SK-N-SH (cell line): ENCODE measurements around the gene VAV1. TPM values are rescaled to one million over a fixed set of nuclear protein-coding genes. Genes with fewer than 3 reads are reported as not detected.

ENCODE experiments used
- CTCF ChIA-PET: fragments of 300-600, 350-600 bp; formaldehyde crosslinking; extraction: SDS; loops from one replicate; lab custom pipeline; 2021; lab: Yijun Ruan, JAX
- POLR2A ChIA-PET: fragments of 350-600 bp; sonication (Branson Sonifier 250); formaldehyde crosslinking; extraction: SDS; loops from one replicate; lab custom pipeline; 2020; ENCODE audit warnings: antibody characterized with exemption, inconsistent platforms; lab: Yijun Ruan, JAX
- DNase-seq: peaks from one replicate; pipeline ENCODE4 v3.0.0; 2012
- H2AFZ ChIP-seq: fragments of 200-600 bp; sonication (generic); 2 replicates; pipeline ENCODE4 v1.8.1; 2016; ENCODE audit warnings: antibody characterized with exemption, mild to moderate bottlenecking, low read depth
- H3F3A ChIP-seq: fragments of 200-600 bp; sonication (generic); replicated peaks from 2 replicates; pipeline ENCODE3; 2016; ENCODE audit warnings: antibody characterized with exemption, mild to moderate bottlenecking; ENCODE audit not compliant: insufficient read depth
- H3K27ac ChIP-seq, 2 experiments: fragments of 200-500 bp in 1 of 2; fragments of 200-600 bp in 1 of 2; sonication (Bioruptor generic) in 1 of 2; sonication (generic), shearing (Covaris generic) in 1 of 2; 2 replicates each; pipeline versions ENCODE4 v1.5.1 to v1.6.1; 2014 to 2016; ENCODE audit warnings: low read depth in 2 of 2, inconsistent platforms in 1 of 2, low read length in 1 of 2, mild to moderate bottlenecking in 1 of 2, mixed read lengths in 1 of 2
- H3K27me3 ChIP-seq: fragments of 200-600 bp; sonication (generic), shearing (Covaris generic); 2 replicates; pipeline ENCODE4 v1.6.1; 2016; ENCODE audit warnings: mixed run types; ENCODE audit not compliant: insufficient read depth
- H3K36me3 ChIP-seq, 2 experiments: fragments of 200-500 bp in 1 of 2; fragments of 200-600 bp in 1 of 2; sonication (Bioruptor generic) in 1 of 2; sonication (generic) in 1 of 2; replicated peaks in 1 of 2; 2 replicates each; pipeline versions ENCODE3 to v1.5.1; 2014 to 2016; ENCODE audit warnings: low read length in 1 of 2, mild to moderate bottlenecking in 1 of 2; ENCODE audit not compliant: insufficient read depth in 2 of 2, control insufficient read depth in 1 of 2
- H3K4me1 ChIP-seq, 2 experiments: fragments of 200-500 bp in 1 of 2; fragments of 200-600 bp in 1 of 2; sonication (Bioruptor generic) in 1 of 2; sonication (generic), shearing (Covaris generic) in 1 of 2; 2 replicates each; pipeline versions ENCODE4 v1.5.1 to v1.6.1; 2014 to 2016; ENCODE audit warnings: low read depth in 1 of 2, low read length in 1 of 2, mixed run types in 1 of 2; ENCODE audit not compliant: insufficient read depth in 2 of 2, control insufficient read depth in 1 of 2
- H3K4me2 ChIP-seq: fragments of 200-600 bp; sonication (generic), shearing (Covaris generic); 2 replicates; pipeline ENCODE4 v1.6.1; 2017; ENCODE audit warnings: mixed run types
- H3K4me3 ChIP-seq, 2 experiments: fragments of 200-500 bp in 1 of 2; fragments of 200-600 bp in 1 of 2; sonication (Bioruptor generic) in 1 of 2; sonication (generic), shearing (Covaris generic) in 1 of 2; 2 replicates each; pipeline versions ENCODE4 v1.5.1 to v1.8.1; 2014 to 2016; ENCODE audit warnings: low read depth in 2 of 2, inconsistent platforms in 1 of 2, low read length in 1 of 2, mild to moderate bottlenecking in 1 of 2, mixed read lengths in 1 of 2, moderate library complexity in 1 of 2
- H3K79me2 ChIP-seq: fragments of 200-600 bp; sonication (generic); 2 replicates; pipeline ENCODE4 v1.8.1; 2017; ENCODE audit warnings: mild to moderate bottlenecking; ENCODE audit not compliant: insufficient read depth
- H3K9ac ChIP-seq: fragments of 200-600 bp; sonication (generic); 2 replicates; pipeline ENCODE4 v1.6.1; 2017; ENCODE audit warnings: mixed run types
- H3K9me2 ChIP-seq: fragments of 200-600 bp; sonication (generic); 2 replicates; pipeline ENCODE4 v1.6.1; 2017; ENCODE audit warnings: mixed run types
- H3K9me3 ChIP-seq: fragments of 200-600 bp; sonication (generic); 2 replicates; pipeline ENCODE4 v1.6.1; 2017; ENCODE audit warnings: mixed run types, mild to moderate bottlenecking, moderate library complexity
- H4K20me1 ChIP-seq: fragments of 200-600 bp; sonication (generic); 2 replicates; pipeline ENCODE4 v1.6.1; 2017; ENCODE audit warnings: mild to moderate bottlenecking, mixed run types; ENCODE audit not compliant: insufficient read depth
- EP300 ChIP-seq, 2 experiments: IDR thresholded peaks; 2 replicates each; pipeline versions ENCODE4 v1.4.0 to v1.6.1; 2012; ENCODE audit warnings: borderline replicate concordance in 1 of 2, low read depth in 1 of 2, low read length in 1 of 2
- EZH2phosphoT487 ChIP-seq: fragments of 200-600 bp; sonication (generic); IDR thresholded peaks from 2 replicates; pipeline ENCODE4 v1.6.1; 2017; ENCODE audit warnings: low read depth, mixed run types, mild to moderate bottlenecking, antibody characterized with exemption, moderate library complexity, borderline replicate concordance
- FOSL2 ChIP-seq: IDR thresholded peaks from 2 replicates; pipeline ENCODE4 v1.4.0; 2012; ENCODE audit warnings: low read depth, mild to moderate bottlenecking, moderate library complexity, borderline replicate concordance
- IRF3 ChIP-seq: fragments of 150-350 bp; IDR thresholded peaks from 2 replicates; pipeline ENCODE4 v1.6.1; 2016; ENCODE audit warnings: mild to moderate bottlenecking, low read depth, low read length
- JUND ChIP-seq: IDR thresholded peaks from 2 replicates; pipeline ENCODE4 v1.4.0; 2012
- MEF2A ChIP-seq: IDR thresholded peaks from 2 replicates; pipeline ENCODE4 v1.4.0; 2012; ENCODE audit warnings: low read depth, borderline replicate concordance
- PBX3 ChIP-seq: IDR thresholded peaks from 2 replicates; pipeline ENCODE4; 2012
- RCOR1 ChIP-seq: fragments of 150-350 bp; IDR thresholded peaks from 2 replicates; pipeline ENCODE4 v1.6.1; 2017; ENCODE audit warnings: antibody characterized with exemption, low read length
- REST ChIP-seq: IDR thresholded peaks from 2 replicates; pipeline ENCODE4 v1.6.1; 2012; ENCODE audit warnings: mild to moderate bottlenecking, low read depth, low read length, moderate library complexity
- RFX5 ChIP-seq: IDR thresholded peaks from 2 replicates; pipeline ENCODE4 v1.6.1; 2012; ENCODE audit warnings: mild to moderate bottlenecking, improper control_type of control experiment, low read length
- SIN3A ChIP-seq: IDR thresholded peaks from 2 replicates; pipeline ENCODE4 v1.6.1; 2012; ENCODE audit warnings: low read depth, mild to moderate bottlenecking, low read length, moderate library complexity, borderline replicate concordance
- TAF1 ChIP-seq: IDR thresholded peaks from 2 replicates; pipeline ENCODE4 v1.6.1; 2012; ENCODE audit warnings: low read depth, mild to moderate bottlenecking, low read length, moderate library complexity, borderline replicate concordance
- TEAD4 ChIP-seq: IDR thresholded peaks from 2 replicates; pipeline ENCODE4 v1.4.0; 2012; ENCODE audit warnings: mild to moderate bottlenecking, borderline replicate concordance; ENCODE audit not compliant: insufficient read depth
- USF1 ChIP-seq: IDR thresholded peaks from 2 replicates; pipeline ENCODE4 v1.4.0; 2012; ENCODE audit warnings: low read depth, borderline replicate concordance
- USF2 ChIP-seq: fragments of 150-350 bp; IDR thresholded peaks from 2 replicates; pipeline ENCODE4 v1.6.1; 2017; ENCODE audit warnings: antibody characterized with exemption, low read length, low read depth, borderline replicate concordance
- YY1 ChIP-seq: IDR thresholded peaks from 2 replicates; pipeline ENCODE4 v1.4.0; 2012; ENCODE audit warnings: low read depth, mild to moderate bottlenecking
- WGBS: methylation state at CpG from one replicate; pipeline ENCODE4 v1.1.6; 2017; ENCODE audit warnings: low lambda C conversion rate; 5-methylcytosine and 5-hydroxymethylcytosine counted together
- polyA plus RNA-seq, 3 experiments: library from polyadenylated mRNA; depleted of rRNA; stranded (reverse); fragments of >200 nt; gene quantifications; 2 replicates each; pipeline ENCODE4 v1.2.3, GENCODE V29; 2012

The VAV1 gene
- polyA plus RNA-seq, 1 of the 3 experiments (the other 2 are of a cell fraction), result 0.02 TPM

GRCh38 chr19:6890401-6890913, 117.9 kb downstream of the VAV1 start:
- Histone ChIP-seq H3K9me3 (no peaks in the 10 kb centered on the region), H3K9ac (no peak overlapping the region), H3K4me1 (no peaks in the 10 kb centered on the region), H3K27me3 (peaks cover 27% of the 10 kb centered on the region; the same call in 1 of the 2 replicates), H3K36me3 (no peaks in the 10 kb centered on the region), H2AFZ (no peak overlapping the region), H3K4me3 (no peak overlapping the region), H3K27ac (no peak overlapping the region), H3K9me2 (no peaks in the 10 kb centered on the region), H4K20me1 (no peaks in the 10 kb centered on the region), H3K4me2 (no peak overlapping the region), H3F3A (no peaks in the 10 kb centered on the region), H3K79me2 (no peaks in the 10 kb centered on the region)
- CTCF ChIA-PET, result interaction anchor here (1.0 kb wide), 1 partner anchor 490 kb away, joined by 3 read pairs; no protein-coding TSS in a partner anchor
- 0% methylated on average over 3 of the region's 3 CpGs for WGBS
- DNase-seq, result no peak
- TF ChIP-seq PBX3 (no peak), IRF3 (no peak), TEAD4 (no peak), JUND (no peak), USF1 (no peak), SIN3A (no peak)
- POLR2A ChIA-PET, result no interaction called here

- DNase-seq, result no peak
- Histone ChIP-seq H4K20me1 (no peaks in the 10 kb centered on the region), H3K79me2 (no peaks in the 10 kb centered on the region), H3K9me2 (no peaks in the 10 kb centered on the region), H3K4me3 (no peak overlapping the region), H3K27me3 (peaks cover 27% of the 10 kb centered on the region; the same call in 1 of the 2 replicates), H3K9ac (no peak overlapping the region), H3K4me2 (no peak overlapping the region), H2AFZ (no peak overlapping the region), H3K9me3 (no peaks in the 10 kb centered on the region), H3F3A (no peaks in the 10 kb centered on the region), H3K27ac (no peak overlapping the region), H3K36me3 (no peaks in the 10 kb centered on the region), H3K4me1 (no peaks in the 10 kb centered on the region)
- WGBS, result under 1% methylated on average over 8 of the region's 8 CpGs
- CTCF ChIA-PET, result no interaction called here
- POLR2A ChIA-PET, result no interaction called here
- TF ChIP-seq TAF1, result no peak
- TF ChIP-seq YY1, result no peak
- no peak for TF ChIP-seq RFX5
- TF ChIP-seq IRF3, result no peak
- TF ChIP-seq PBX3, result no peak
- no peak for TF ChIP-seq RCOR1
- no peak for TF ChIP-seq MEF2A
- TF ChIP-seq EZH2phosphoT487, result no peak
- TF ChIP-seq USF2, result no peak
- TF ChIP-seq EP300 (IDR thresholded peaks at IDR 0.05; ENCODE audit: borderline replicate concordance in 1 of 2, low read depth in 1 of 2, low read length in 1 of 2), result no peak
- TF ChIP-seq FOSL2, result no peak
- TF ChIP-seq SIN3A, result no peak
- TF ChIP-seq REST, result no peak
Measured at GRCh38 chr19:6890938-6891337, 118.4 kb downstream of the VAV1 start.
